Endodermal cell (in vitro differentiated cells): Measurements from ENCODE around the gene ZNF814. TPM values are rescaled to one million over a fixed set of nuclear protein-coding genes. Genes with fewer than 3 reads are reported as not detected.
"Not testable (repeated sequence)": the region's sequence is repeated elsewhere in the genome, so short reads cannot be mapped to it uniquely, and the experiment has no call there.

ENCODE experiments used
- DNase-seq: peaks from one replicate; pipeline ENCODE4 v3.0.0-alpha.2; 2017
- H3K27ac ChIP-seq: 2 replicates; pipeline ENCODE4 v1.5.1; 2013; ENCODE audit warnings: mild to moderate bottlenecking, low read depth, low read length, moderate library complexity
- H3K27me3 ChIP-seq: 2 replicates; pipeline ENCODE4 v1.6.1; 2013; ENCODE audit warnings: mild to moderate bottlenecking, low read length, moderate library complexity; ENCODE audit not compliant: insufficient read depth, control insufficient read depth, poor library complexity, severe bottlenecking
- H3K36me3 ChIP-seq: 2 replicates; pipeline ENCODE4 v1.7.0; 2013; ENCODE audit warnings: mild to moderate bottlenecking, low read length, moderate library complexity; ENCODE audit not compliant: control insufficient read depth, insufficient read depth
- H3K4me1 ChIP-seq: one replicate; pipeline ENCODE4 v1.7.0; 2013; ENCODE audit warnings: low read length; ENCODE audit not compliant: control insufficient read depth, insufficient read depth
- H3K4me3 ChIP-seq: 2 replicates; pipeline ENCODE4 v1.5.1; 2013; ENCODE audit warnings: mild to moderate bottlenecking, low read length, moderate library complexity
- H3K9ac ChIP-seq: 2 replicates; pipeline ENCODE4 v1.6.1; 2013; ENCODE audit warnings: mild to moderate bottlenecking, low read length, moderate library complexity; ENCODE audit not compliant: poor library complexity, severe bottlenecking; ENCODE audit errors: extremely low read depth
- H3K9me3 ChIP-seq: 2 replicates; pipeline ENCODE4 v1.6.1; 2013; ENCODE audit warnings: mild to moderate bottlenecking, low read length, moderate library complexity; ENCODE audit not compliant: control insufficient read depth
- H3K27ac Mint-ChIP-seq: 2 replicates; pipeline ENCODE4 v1.8.0; 2020; ENCODE audit warnings: mixed read lengths
- H3K27me3 Mint-ChIP-seq: 2 replicates; pipeline ENCODE4 v1.8.0; 2021; ENCODE audit warnings: mild to moderate bottlenecking, mixed read lengths; ENCODE audit not compliant: insufficient read depth
- H3K36me3 Mint-ChIP-seq: 2 replicates; pipeline ENCODE4 v1.8.0; 2020; ENCODE audit warnings: low read depth, mixed read lengths
- H3K4me1 Mint-ChIP-seq: 2 replicates; pipeline ENCODE4 v1.8.0; 2020; ENCODE audit warnings: mixed read lengths
- H3K4me3 Mint-ChIP-seq: 2 replicates; pipeline ENCODE4 v1.8.0; 2020; ENCODE audit warnings: mild to moderate bottlenecking, moderate library complexity, mixed read lengths
- H3K9me3 Mint-ChIP-seq: 2 replicates; pipeline ENCODE4 v1.8.0; 2020; ENCODE audit warnings: mild to moderate bottlenecking, mixed read lengths
- CTCF ChIP-seq: fragments of 200-600 bp; sonication (generic); conservative IDR thresholded peaks from 2 replicates; pipeline ENCODE4 v1.5.0; 2021; ENCODE audit warnings: antibody characterized with exemption, mild to moderate bottlenecking
- WGBS, 2 experiments: methylation state at CpG; one replicate each; pipeline versions ENCODE4 v1.1.5 to v1.1.7; 2013; ENCODE audit warnings: missing lambda C conversion rate in 2 of 2, mixed read lengths in 1 of 2; ENCODE audit not compliant: insufficient coverage in 1 of 2, insufficient read length in 1 of 2; 5-methylcytosine and 5-hydroxymethylcytosine counted together
- total RNA-seq, 2 donors: library from RNA; stranded (reverse); fragmentation: NEBNext Ultra II Directional in 1 of 2; extraction: Animal tissue kit (Norgen Biotek cat#: 25700) in 1 of 2; gene quantifications; 2 replicates in 1 of 2; 3 replicates in 1 of 2; pipeline ENCODE4 v1.2.1, GENCODE V29; 2021

The ZNF814 gene
- total RNA-seq, 2 donors from 2014 or later = 54.7 to 63.0 TPM

- peaks cover 57% of the 10 kb centered on the region for H3K36me3 Mint-ChIP-seq
Measured at GRCh38 chr19:57887195-57887941, 1.5 kb downstream of the ZNF814 start.

GRCh38 chr19:57886046-57886445 is 2.8 kb downstream of the ZNF814 start:
- H3K36me3 Mint-ChIP-seq = peaks cover 55% of the 10 kb centered on the region
- peaks cover 4% of the 10 kb centered on the region for H3K4me1 ChIP-seq
- H3K9me3 Mint-ChIP-seq = peaks cover 56% of the 10 kb centered on the region
- peak overlapping the region; percentile 95 for H3K4me3 Mint-ChIP-seq
- H3K9ac ChIP-seq = peak overlapping the region; percentile 100
- no peak overlapping the region for H3K27ac ChIP-seq
- TF ChIP-seq CTCF = no peak
- H3K4me3 ChIP-seq = peak overlapping the region; percentile 98
- 72 to 82% methylated on average over 2 to 3 of the region's 3 CpGs for WGBS, 2 experiments
- DNase-seq = no peak
- no peaks in the 10 kb centered on the region for H3K27me3 Mint-ChIP-seq
- peak overlapping the region; percentile 29 for H3K27ac Mint-ChIP-seq
- H3K36me3 ChIP-seq = peaks cover 40% of the 10 kb centered on the region
- peaks cover 8% of the 10 kb centered on the region for H3K4me1 Mint-ChIP-seq
- peaks cover 23% of the 10 kb centered on the region for H3K9me3 ChIP-seq
- H3K27me3 ChIP-seq = no peaks in the 10 kb centered on the region

More at GRCh38 chr19:57887195-57887941, 1.5 kb downstream of the ZNF814 start:
- TF ChIP-seq CTCF = no peak
- H3K4me1 Mint-ChIP-seq = peaks cover 8% of the 10 kb centered on the region
- peak overlapping the region; percentile 95 for H3K4me3 Mint-ChIP-seq
- Histone ChIP-seq H3K4me3 (peak overlapping the region; percentile 98), H3K27ac (peak overlapping the region; percentile 88), H3K9ac (peak overlapping the region; percentile 100), H3K27me3 (no peaks in the 10 kb centered on the region), H3K4me1 (peaks cover 4% of the 10 kb centered on the region), H3K36me3 (peaks cover 40% of the 10 kb centered on the region), H3K9me3 (peaks cover 23% of the 10 kb centered on the region)
- H3K27ac Mint-ChIP-seq = peak overlapping the region; percentile 92
- WGBS, 2 experiments = 2% methylated on average over 6 of the region's 6 CpGs
- H3K9me3 Mint-ChIP-seq = peaks cover 57% of the 10 kb centered on the region
- H3K27me3 Mint-ChIP-seq = no peaks in the 10 kb centered on the region
- peak; percentile 77 for DNase-seq

- peaks cover 96% of the 10 kb centered on the region for H3K9me3 Mint-ChIP-seq
- 96 to 100% methylated on average over 6 to 7 of the region's 8 CpGs for WGBS, 2 experiments
- H3K36me3 Mint-ChIP-seq = peaks cover 95% of the 10 kb centered on the region
- Histone ChIP-seq H3K36me3 (peaks cover 93% of the 10 kb centered on the region), H3K9me3 (peaks cover 88% of the 10 kb centered on the region), H3K4me3 (peak overlapping the region; percentile 76)
- not testable (repeated sequence) for H3K4me1 Mint-ChIP-seq, H3K4me1 ChIP-seq, DNase-seq, H3K27ac Mint-ChIP-seq, H3K9ac ChIP-seq, H3K27ac ChIP-seq, H3K27me3 ChIP-seq, H3K27me3 Mint-ChIP-seq, H3K4me3 Mint-ChIP-seq
Measured at GRCh38 chr19:57873883-57874799, 14.7 kb downstream of the ZNF814 start.
